Measurements from ENCODE around the gene SUMO2.

The SUMO2 gene

DNA sequence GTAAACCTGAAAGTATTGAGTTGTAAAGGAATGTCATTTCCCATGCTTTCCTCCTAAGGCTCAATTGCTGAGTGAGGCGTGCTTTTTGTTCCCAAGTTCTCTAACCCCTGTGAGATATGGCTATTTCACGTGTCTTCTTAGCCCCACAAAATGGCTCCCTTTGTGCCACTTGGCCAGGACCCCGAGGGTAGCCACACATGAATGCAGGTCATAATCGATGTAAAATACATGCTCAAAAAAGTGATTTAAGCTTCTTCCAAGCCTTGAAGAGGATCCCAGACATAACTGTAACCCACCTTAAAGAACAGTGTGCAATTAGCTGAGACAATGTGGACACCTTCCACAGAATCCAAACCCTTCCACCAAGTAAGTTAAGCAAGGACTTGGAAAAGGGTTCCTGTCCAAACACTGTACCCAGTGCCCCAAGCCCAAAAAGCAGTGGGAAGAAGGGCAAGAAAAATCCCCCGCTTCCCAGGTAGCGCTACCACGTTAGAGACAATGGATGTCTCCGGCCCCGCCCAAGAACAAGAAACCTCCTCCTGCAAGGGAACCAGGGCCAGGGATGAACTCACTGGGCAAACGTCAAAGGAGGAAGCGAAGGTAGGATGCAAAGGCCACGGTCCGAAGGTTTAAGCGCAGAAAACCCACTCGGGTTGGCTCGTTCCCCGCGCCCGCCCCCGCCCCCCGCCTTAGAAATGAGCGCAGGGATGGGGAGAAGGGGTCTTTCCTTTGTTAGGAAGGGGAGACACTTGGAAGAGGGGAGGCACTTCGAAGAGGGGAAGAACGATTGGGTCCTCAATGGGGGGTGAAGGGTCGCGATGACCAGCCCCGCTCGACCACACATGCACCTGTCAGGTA, 29.6 kb downstream of the SUMO2 start (continued):
- TF ChIP-seq ZNF121 (tag by site-specific recombination; IDR thresholded peaks at IDR 0.05) (no peak), ZNF248 (tag by site-specific recombination; IDR thresholded peaks at IDR 0.05) (no peak), ZBTB17 (tag by site-specific recombination; IDR thresholded peaks at IDR 0.05) (peak; percentile 85), ZNF16 (tag by site-specific recombination; IDR thresholded peaks at IDR 0.05; ENCODE audit: low read depth) (no peak), ZNF394 (tag by site-specific recombination; IDR thresholded peaks at IDR 0.05; ENCODE audit: borderline replicate concordance) (no peak), ZNF670 (tag by site-specific recombination; IDR thresholded peaks at IDR 0.05; ENCODE audit: low read depth) (no peak), ZNF341 (tag by site-specific recombination; IDR thresholded peaks at IDR 0.05; ENCODE audit: low read depth) (no peak), ZNF658 (tag by site-specific recombination; IDR thresholded peaks at IDR 0.05) (no peak), SP2 (tag by site-specific recombination; IDR thresholded peaks at IDR 0.05) (peak; percentile 46), ZNF184 (tag by site-specific recombination; IDR thresholded peaks at IDR 0.05) (no peak)
- TF ChIP-seq, protein P1, sequence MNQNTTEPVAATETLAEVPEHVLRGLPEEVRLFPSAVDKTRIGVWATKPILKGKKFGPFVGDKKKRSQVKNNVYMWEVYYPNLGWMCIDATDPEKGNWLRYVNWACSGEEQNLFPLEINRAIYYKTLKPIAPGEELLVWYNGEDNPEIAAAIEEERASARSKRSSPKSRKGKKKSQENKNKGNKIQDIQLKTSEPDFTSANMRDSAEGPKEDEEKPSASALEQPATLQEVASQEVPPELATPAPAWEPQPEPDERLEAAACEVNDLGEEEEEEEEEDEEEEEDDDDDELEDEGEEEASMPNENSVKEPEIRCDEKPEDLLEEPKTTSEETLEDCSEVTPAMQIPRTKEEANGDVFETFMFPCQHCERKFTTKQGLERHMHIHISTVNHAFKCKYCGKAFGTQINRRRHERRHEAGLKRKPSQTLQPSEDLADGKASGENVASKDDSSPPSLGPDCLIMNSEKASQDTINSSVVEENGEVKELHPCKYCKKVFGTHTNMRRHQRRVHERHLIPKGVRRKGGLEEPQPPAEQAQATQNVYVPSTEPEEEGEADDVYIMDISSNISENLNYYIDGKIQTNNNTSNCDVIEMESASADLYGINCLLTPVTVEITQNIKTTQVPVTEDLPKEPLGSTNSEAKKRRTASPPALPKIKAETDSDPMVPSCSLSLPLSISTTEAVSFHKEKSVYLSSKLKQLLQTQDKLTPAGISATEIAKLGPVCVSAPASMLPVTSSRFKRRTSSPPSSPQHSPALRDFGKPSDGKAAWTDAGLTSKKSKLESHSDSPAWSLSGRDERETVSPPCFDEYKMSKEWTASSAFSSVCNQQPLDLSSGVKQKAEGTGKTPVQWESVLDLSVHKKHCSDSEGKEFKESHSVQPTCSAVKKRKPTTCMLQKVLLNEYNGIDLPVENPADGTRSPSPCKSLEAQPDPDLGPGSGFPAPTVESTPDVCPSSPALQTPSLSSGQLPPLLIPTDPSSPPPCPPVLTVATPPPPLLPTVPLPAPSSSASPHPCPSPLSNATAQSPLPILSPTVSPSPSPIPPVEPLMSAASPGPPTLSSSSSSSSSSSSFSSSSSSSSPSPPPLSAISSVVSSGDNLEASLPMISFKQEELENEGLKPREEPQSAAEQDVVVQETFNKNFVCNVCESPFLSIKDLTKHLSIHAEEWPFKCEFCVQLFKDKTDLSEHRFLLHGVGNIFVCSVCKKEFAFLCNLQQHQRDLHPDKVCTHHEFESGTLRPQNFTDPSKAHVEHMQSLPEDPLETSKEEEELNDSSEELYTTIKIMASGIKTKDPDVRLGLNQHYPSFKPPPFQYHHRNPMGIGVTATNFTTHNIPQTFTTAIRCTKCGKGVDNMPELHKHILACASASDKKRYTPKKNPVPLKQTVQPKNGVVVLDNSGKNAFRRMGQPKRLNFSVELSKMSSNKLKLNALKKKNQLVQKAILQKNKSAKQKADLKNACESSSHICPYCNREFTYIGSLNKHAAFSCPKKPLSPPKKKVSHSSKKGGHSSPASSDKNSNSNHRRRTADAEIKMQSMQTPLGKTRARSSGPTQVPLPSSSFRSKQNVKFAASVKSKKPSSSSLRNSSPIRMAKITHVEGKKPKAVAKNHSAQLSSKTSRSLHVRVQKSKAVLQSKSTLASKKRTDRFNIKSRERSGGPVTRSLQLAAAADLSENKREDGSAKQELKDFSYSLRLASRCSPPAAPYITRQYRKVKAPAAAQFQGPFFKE (tag by site-specific recombination; IDR thresholded peaks at IDR 0.05; ENCODE audit: borderline replicate concordance): no peak
- TF ChIP-seq, protein P2, sequence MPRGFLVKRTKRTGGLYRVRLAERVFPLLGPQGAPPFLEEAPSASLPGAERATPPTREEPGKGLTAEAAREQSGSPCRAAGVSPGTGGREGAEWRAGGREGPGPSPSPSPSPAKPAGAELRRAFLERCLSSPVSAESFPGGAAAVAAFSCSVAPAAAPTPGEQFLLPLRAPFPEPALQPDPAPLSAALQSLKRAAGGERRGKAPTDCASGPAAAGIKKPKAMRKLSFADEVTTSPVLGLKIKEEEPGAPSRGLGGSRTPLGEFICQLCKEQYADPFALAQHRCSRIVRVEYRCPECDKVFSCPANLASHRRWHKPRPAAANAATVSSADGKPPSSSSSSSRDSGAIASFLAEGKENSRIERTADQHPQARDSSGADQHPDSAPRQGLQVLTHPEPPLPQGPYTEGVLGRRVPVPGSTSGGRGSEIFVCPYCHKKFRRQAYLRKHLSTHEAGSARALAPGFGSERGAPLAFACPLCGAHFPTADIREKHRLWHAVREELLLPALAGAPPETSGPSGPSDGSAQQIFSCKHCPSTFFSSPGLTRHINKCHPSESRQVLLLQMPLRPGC (tag by site-specific recombination; IDR thresholded peaks at IDR 0.05): no peak
- TF ChIP-seq, protein P3, sequence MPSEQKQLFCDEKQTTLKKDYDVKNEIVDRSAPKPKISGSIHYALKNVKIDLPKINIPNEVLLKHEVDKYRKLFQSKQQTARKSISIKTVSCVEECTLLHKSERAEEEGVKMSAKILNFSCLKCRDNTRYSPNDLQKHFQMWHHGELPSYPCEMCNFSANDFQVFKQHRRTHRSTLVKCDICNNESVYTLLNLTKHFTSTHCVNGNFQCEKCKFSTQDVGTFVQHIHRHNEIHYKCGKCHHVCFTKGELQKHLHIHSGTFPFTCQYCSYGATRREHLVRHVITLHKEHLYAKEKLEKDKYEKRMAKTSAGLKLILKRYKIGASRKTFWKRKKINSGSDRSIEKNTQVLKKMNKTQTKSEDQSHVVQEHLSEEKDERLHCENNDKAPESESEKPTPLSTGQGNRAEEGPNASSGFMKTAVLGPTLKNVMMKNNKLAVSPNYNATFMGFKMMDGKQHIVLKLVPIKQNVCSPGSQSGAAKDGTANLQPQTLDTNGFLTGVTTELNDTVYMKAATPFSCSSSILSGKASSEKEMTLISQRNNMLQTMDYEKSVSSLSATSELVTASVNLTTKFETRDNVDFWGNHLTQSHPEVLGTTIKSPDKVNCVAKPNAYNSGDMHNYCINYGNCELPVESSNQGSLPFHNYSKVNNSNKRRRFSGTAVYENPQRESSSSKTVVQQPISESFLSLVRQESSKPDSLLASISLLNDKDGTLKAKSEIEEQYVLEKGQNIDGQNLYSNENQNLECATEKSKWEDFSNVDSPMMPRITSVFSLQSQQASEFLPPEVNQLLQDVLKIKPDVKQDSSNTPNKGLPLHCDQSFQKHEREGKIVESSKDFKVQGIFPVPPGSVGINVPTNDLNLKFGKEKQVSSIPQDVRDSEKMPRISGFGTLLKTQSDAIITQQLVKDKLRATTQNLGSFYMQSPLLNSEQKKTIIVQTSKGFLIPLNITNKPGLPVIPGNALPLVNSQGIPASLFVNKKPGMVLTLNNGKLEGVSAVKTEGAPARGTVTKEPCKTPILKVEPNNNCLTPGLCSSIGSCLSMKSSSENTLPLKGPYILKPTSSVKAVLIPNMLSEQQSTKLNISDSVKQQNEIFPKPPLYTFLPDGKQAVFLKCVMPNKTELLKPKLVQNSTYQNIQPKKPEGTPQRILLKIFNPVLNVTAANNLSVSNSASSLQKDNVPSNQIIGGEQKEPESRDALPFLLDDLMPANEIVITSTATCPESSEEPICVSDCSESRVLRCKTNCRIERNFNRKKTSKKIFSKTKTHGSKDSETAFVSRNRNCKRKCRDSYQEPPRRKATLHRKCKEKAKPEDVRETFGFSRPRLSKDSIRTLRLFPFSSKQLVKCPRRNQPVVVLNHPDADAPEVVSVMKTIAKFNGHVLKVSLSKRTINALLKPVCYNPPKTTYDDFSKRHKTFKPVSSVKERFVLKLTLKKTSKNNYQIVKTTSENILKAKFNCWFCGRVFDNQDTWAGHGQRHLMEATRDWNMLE (tag by site-specific recombination; conservative IDR thresholded peaks at IDR 0.05; ENCODE audit: low read depth): no peak
